Activated T-cell treated with anti-CD3 and anti-CD28 coated beads, Interleukin-2, amount 50 U/mL, for 24 hours (primary cell): Measurements from ENCODE around the gene RNF111.
A peak's percentile ranks its signal among the peaks of the same experiment; 100 is the strongest.
"Not testable (repeated sequence)": the region's sequence is repeated elsewhere in the genome, so short reads cannot be mapped to it uniquely, and the experiment has no call there.

Experiments
- DNase-seq: peaks from one replicate; pipeline ENCODE4 v3.0.0-alpha.2; 2020
- H3K27ac Mint-ChIP-seq: 2 replicates; pipeline ENCODE4 v1.8.0; 2020; ENCODE audit warnings: mild to moderate bottlenecking, mixed read lengths
- H3K27me3 Mint-ChIP-seq: 2 replicates; pipeline ENCODE4 v1.8.0; 2020; ENCODE audit warnings: mixed read lengths
- H3K36me3 Mint-ChIP-seq: 2 replicates; pipeline ENCODE4 v1.8.0; 2020; ENCODE audit warnings: low read depth, mixed read lengths
- H3K4me1 Mint-ChIP-seq: 2 replicates; pipeline ENCODE4 v1.8.0; 2020; ENCODE audit warnings: low read depth, mixed read lengths
- H3K4me3 Mint-ChIP-seq: 2 replicates; pipeline ENCODE4 v1.8.0; 2020; ENCODE audit warnings: mild to moderate bottlenecking, moderate library complexity, mixed read lengths
- H3K9me3 Mint-ChIP-seq: 2 replicates; pipeline ENCODE4 v1.8.0; 2020; ENCODE audit warnings: mixed read lengths

The RNF111 gene

GRCh38 chr15:58985443-58985842 lies 2.0 kb upstream of the RNF111 start:
- no peaks in the 10 kb centered on the region for H3K27me3 Mint-ChIP-seq
- no peak overlapping the region for H3K27ac Mint-ChIP-seq
- DNase-seq = no peak
- H3K9me3 Mint-ChIP-seq = no peaks in the 10 kb centered on the region
- peaks cover 23% of the 10 kb centered on the region for H3K36me3 Mint-ChIP-seq
- peaks cover 48% of the 10 kb centered on the region for H3K4me1 Mint-ChIP-seq
- no peak overlapping the region for H3K4me3 Mint-ChIP-seq

- no peak for DNase-seq
- peaks cover 38% of the 10 kb centered on the region for H3K36me3 Mint-ChIP-seq
- peak overlapping the region; percentile 92 for H3K4me3 Mint-ChIP-seq
- H3K27me3 Mint-ChIP-seq = no peaks in the 10 kb centered on the region
- peaks cover 48% of the 10 kb centered on the region for H3K4me1 Mint-ChIP-seq
- peak overlapping the region; percentile 96 for H3K27ac Mint-ChIP-seq
- H3K9me3 Mint-ChIP-seq = no peaks in the 10 kb centered on the region
These were observed 427 bp upstream of the RNF111 start for GRCh38 chr15:58987036-58987435.

GRCh38 chr15:58988006-58988785 lies 733 bp downstream of the RNF111 start:
- peak overlapping the region; percentile 92 for H3K4me3 Mint-ChIP-seq
- no peaks in the 10 kb centered on the region for H3K9me3 Mint-ChIP-seq
- DNase-seq = no peak
- H3K4me1 Mint-ChIP-seq = peaks cover 45% of the 10 kb centered on the region
- peaks cover 43% of the 10 kb centered on the region for H3K36me3 Mint-ChIP-seq
- H3K27ac Mint-ChIP-seq = peak overlapping the region; percentile 96
- no peaks in the 10 kb centered on the region for H3K27me3 Mint-ChIP-seq

- no peak overlapping the region for H3K27ac Mint-ChIP-seq
- DNase-seq = no peak
- no peaks in the 10 kb centered on the region for H3K27me3 Mint-ChIP-seq
- H3K36me3 Mint-ChIP-seq = peaks cover 60% of the 10 kb centered on the region
- no peak overlapping the region for H3K4me3 Mint-ChIP-seq
- peaks cover 48% of the 10 kb centered on the region for H3K4me1 Mint-ChIP-seq
- H3K9me3 Mint-ChIP-seq = no peaks in the 10 kb centered on the region
These were observed 4.7 kb downstream of the RNF111 start for GRCh38 chr15:58992181-58992580.

- H3K27ac Mint-ChIP-seq = no peak overlapping the region
- H3K27me3 Mint-ChIP-seq = no peaks in the 10 kb centered on the region
- H3K36me3 Mint-ChIP-seq = peaks cover 49% of the 10 kb centered on the region
- H3K9me3 Mint-ChIP-seq = no peaks in the 10 kb centered on the region
- H3K4me1 Mint-ChIP-seq = peaks cover 47% of the 10 kb centered on the region
- H3K4me3 Mint-ChIP-seq = no peak overlapping the region
- no peak for DNase-seq
These were observed 7.5 kb downstream of the RNF111 start for GRCh38 chr15:58994906-58995453.

- no peaks in the 10 kb centered on the region for H3K9me3 Mint-ChIP-seq
- H3K4me1 Mint-ChIP-seq = peaks cover 48% of the 10 kb centered on the region
- DNase-seq = no peak
- H3K4me3 Mint-ChIP-seq = no peak overlapping the region
- peaks cover 47% of the 10 kb centered on the region for H3K36me3 Mint-ChIP-seq
- H3K27me3 Mint-ChIP-seq = no peaks in the 10 kb centered on the region
- peak overlapping the region; percentile 41 for H3K27ac Mint-ChIP-seq
These were observed 12.2 kb downstream of the RNF111 start for GRCh38 chr15:58999694-59000093.

- H3K9me3 Mint-ChIP-seq, H3K4me3 Mint-ChIP-seq, DNase-seq, H3K27me3 Mint-ChIP-seq, H3K27ac Mint-ChIP-seq: not testable (repeated sequence)
- H3K4me1 Mint-ChIP-seq = peaks cover 42% of the 10 kb centered on the region
- peaks cover 47% of the 10 kb centered on the region for H3K36me3 Mint-ChIP-seq
These were observed 12.8 kb downstream of the RNF111 start for GRCh38 chr15:59000251-59000650.

GRCh38 chr15:59001946-59002345 lies 14.5 kb downstream of the RNF111 start:
- Mint-ChIP-seq H3K27ac (no peak overlapping the region), H3K4me3 (no peak overlapping the region), H3K4me1 (peaks cover 53% of the 10 kb centered on the region)

GRCh38 chr15:59002418-59002859 lies 15.0 kb downstream of the RNF111 start:
- H3K4me1 Mint-ChIP-seq = peaks cover 53% of the 10 kb centered on the region
- no peak for DNase-seq
- no peaks in the 10 kb centered on the region for H3K9me3 Mint-ChIP-seq
- H3K27me3 Mint-ChIP-seq = no peaks in the 10 kb centered on the region
- H3K4me3 Mint-ChIP-seq = no peak overlapping the region
- peaks cover 61% of the 10 kb centered on the region for H3K36me3 Mint-ChIP-seq
- peak overlapping the region; percentile 10 for H3K27ac Mint-ChIP-seq

More at GRCh38 chr15:59001946-59002345, 14.5 kb downstream of the RNF111 start:
- peaks cover 60% of the 10 kb centered on the region for H3K36me3 Mint-ChIP-seq
- H3K27me3 Mint-ChIP-seq = no peaks in the 10 kb centered on the region
- no peak for DNase-seq
- H3K9me3 Mint-ChIP-seq = no peaks in the 10 kb centered on the region

GRCh38 chr15:59005579-59005978 lies 18.1 kb downstream of the RNF111 start:
- H3K36me3 Mint-ChIP-seq = peaks cover 66% of the 10 kb centered on the region
- no peaks in the 10 kb centered on the region for H3K27me3 Mint-ChIP-seq
- peaks cover 47% of the 10 kb centered on the region for H3K4me1 Mint-ChIP-seq
- no peak overlapping the region for H3K27ac Mint-ChIP-seq
- no peak for DNase-seq
- no peaks in the 10 kb centered on the region for H3K9me3 Mint-ChIP-seq
- no peak overlapping the region for H3K4me3 Mint-ChIP-seq

GRCh38 chr15:59008086-59008485 lies 20.6 kb downstream of the RNF111 start:
- H3K27me3 Mint-ChIP-seq = no peaks in the 10 kb centered on the region
- no peak overlapping the region for H3K27ac Mint-ChIP-seq
- peaks cover 55% of the 10 kb centered on the region for H3K36me3 Mint-ChIP-seq
- no peak overlapping the region for H3K4me3 Mint-ChIP-seq
- no peaks in the 10 kb centered on the region for H3K9me3 Mint-ChIP-seq
- peaks cover 37% of the 10 kb centered on the region for H3K4me1 Mint-ChIP-seq
- DNase-seq = no peak

- no peak overlapping the region for H3K4me3 Mint-ChIP-seq
- peaks cover 49% of the 10 kb centered on the region for H3K36me3 Mint-ChIP-seq
- peaks cover 39% of the 10 kb centered on the region for H3K4me1 Mint-ChIP-seq
- H3K27me3 Mint-ChIP-seq = no peaks in the 10 kb centered on the region
- no peak overlapping the region for H3K27ac Mint-ChIP-seq
- no peak for DNase-seq
- H3K9me3 Mint-ChIP-seq = no peaks in the 10 kb centered on the region
These were observed 23.9 kb downstream of the RNF111 start for GRCh38 chr15:59011262-59011952.

GRCh38 chr15:59013246-59013873 lies 25.9 kb downstream of the RNF111 start:
- H3K9me3 Mint-ChIP-seq = no peaks in the 10 kb centered on the region
- no peak overlapping the region for H3K4me3 Mint-ChIP-seq
- no peak for DNase-seq
- peaks cover 34% of the 10 kb centered on the region for H3K4me1 Mint-ChIP-seq
- H3K27ac Mint-ChIP-seq = no peak overlapping the region
- no peaks in the 10 kb centered on the region for H3K27me3 Mint-ChIP-seq
- H3K36me3 Mint-ChIP-seq = peaks cover 42% of the 10 kb centered on the region

GRCh38 chr15:59014068-59014467 lies 26.6 kb downstream of the RNF111 start:
- peaks cover 31% of the 10 kb centered on the region for H3K4me1 Mint-ChIP-seq
- H3K27ac Mint-ChIP-seq = no peak overlapping the region
- H3K4me3 Mint-ChIP-seq = no peak overlapping the region
- no peak for DNase-seq
- H3K9me3 Mint-ChIP-seq = no peaks in the 10 kb centered on the region
- H3K27me3 Mint-ChIP-seq = no peaks in the 10 kb centered on the region
- peaks cover 40% of the 10 kb centered on the region for H3K36me3 Mint-ChIP-seq
